ENCODE data around the gene RELN. TPM values are rescaled to one million over a fixed set of nuclear protein-coding genes. Genes with fewer than 3 reads are reported as not detected.

The RELN gene
- total RNA-seq, 1 donor from 2014 or later = not detected

DNA sequence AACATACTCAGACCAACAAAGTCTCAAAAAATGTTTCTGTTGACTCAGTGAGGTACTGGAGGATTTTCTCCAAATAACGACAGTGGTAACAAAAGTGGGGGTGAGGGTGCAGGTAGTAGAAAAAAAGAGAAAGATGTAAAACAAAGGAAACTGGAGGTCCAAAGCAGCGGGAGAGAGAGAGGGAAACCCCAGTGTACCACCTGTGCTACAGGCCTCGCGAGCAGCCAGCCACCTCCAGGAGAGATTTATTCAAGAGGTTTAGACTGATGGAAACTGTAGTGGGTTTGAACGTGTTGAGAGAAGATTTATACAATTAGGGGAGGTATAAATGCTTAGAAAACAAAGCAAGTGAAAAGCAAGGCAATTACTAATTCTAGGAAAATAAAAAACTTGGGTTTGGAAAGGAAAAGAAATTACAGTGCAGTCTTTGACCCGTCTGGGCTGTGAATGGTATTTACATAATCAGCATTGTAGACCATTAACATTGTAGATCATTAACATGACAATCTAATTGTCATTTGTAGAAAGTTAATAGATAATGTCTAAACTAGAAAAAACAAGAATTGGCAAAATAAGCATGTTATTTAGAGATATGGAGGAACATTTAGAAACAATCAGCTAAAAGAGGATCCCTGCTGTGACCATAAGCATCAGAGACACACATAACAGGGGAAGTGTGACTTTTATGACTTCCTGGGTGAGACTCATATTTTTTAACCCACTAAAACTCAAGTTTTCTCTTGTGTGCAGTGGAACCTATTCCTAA lies 180.0 kb downstream of the RELN start:
- FAIRE-seq (no peak), DNase-seq (ENCODE audit: low read depth) (no peak)
- no peaks in the 10 kb centered on the region for H3K27me3 ChIP-seq (ENCODE audit: control insufficient read depth, insufficient read depth, low read length)
- TF ChIP-seq, protein P1, sequence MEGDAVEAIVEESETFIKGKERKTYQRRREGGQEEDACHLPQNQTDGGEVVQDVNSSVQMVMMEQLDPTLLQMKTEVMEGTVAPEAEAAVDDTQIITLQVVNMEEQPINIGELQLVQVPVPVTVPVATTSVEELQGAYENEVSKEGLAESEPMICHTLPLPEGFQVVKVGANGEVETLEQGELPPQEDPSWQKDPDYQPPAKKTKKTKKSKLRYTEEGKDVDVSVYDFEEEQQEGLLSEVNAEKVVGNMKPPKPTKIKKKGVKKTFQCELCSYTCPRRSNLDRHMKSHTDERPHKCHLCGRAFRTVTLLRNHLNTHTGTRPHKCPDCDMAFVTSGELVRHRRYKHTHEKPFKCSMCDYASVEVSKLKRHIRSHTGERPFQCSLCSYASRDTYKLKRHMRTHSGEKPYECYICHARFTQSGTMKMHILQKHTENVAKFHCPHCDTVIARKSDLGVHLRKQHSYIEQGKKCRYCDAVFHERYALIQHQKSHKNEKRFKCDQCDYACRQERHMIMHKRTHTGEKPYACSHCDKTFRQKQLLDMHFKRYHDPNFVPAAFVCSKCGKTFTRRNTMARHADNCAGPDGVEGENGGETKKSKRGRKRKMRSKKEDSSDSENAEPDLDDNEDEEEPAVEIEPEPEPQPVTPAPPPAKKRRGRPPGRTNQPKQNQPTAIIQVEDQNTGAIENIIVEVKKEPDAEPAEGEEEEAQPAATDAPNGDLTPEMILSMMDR (IDR thresholded peaks at IDR 0.05; ENCODE audit: insufficient read depth, low read length, severe bottlenecking) = no peak
- H3K36me3 ChIP-seq (ENCODE audit: control insufficient read depth, insufficient read depth, low read length) = no peaks in the 10 kb centered on the region
- no peak overlapping the region for H3K4me3 ChIP-seq (ENCODE audit: low read depth, low read length)

DNA sequence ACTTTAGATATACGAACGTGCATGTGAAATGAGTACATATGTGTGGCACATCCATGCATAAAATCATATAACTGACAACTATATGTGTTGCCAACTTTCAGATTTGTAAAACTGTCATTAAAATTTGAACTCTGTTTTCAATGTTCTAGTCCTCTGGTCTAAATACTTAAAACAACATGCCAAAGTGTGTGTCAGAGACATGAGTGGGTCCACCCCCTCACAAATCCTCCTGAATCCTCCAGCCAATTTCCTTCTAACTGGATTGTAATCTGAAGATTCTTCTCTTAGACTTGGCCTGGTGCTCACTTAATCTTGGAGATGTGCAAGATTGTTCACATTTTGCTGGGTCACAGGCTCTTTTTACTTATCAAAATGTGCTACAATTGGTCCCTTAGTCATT lies 184.1 kb downstream of the RELN start:
- TF ChIP-seq, protein P1 (IDR thresholded peaks at IDR 0.05; ENCODE audit: insufficient read depth, low read length, severe bottlenecking) = no peak
- no peaks in the 10 kb centered on the region for H3K36me3 ChIP-seq (ENCODE audit: control insufficient read depth, insufficient read depth, low read length)
- no peaks in the 10 kb centered on the region for H3K27me3 ChIP-seq (ENCODE audit: control insufficient read depth, insufficient read depth, low read length)
- FAIRE-seq = no peak
- DNase-seq (ENCODE audit: low read depth) = no peak
- no peak overlapping the region for H3K4me3 ChIP-seq (ENCODE audit: low read depth, low read length)

DNA sequence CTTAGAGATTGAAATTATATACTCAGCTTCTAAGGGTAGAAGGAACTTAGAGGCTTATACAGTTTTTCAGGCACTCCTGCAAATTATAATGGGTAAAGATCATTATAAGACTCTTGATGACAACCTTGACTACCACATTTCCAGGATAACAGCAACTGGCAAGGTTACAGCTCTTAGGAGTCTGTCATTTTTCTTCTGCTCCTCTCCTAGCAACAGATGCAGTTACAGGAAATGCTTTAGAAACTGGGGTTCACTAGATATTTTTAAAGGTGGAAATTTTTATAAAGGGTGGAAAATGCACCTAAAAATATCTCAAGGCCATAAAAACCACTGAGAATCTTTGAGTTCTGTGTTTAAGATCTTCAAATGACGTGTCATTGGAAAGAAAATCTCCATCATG lies 185.8 kb downstream of the RELN start:
- no peak for FAIRE-seq
- Histone ChIP-seq H3K27me3 (ENCODE audit: control insufficient read depth, insufficient read depth, low read length) (no peaks in the 10 kb centered on the region), H3K4me3 (ENCODE audit: low read depth, low read length) (no peak overlapping the region), H3K36me3 (ENCODE audit: control insufficient read depth, insufficient read depth, low read length) (no peaks in the 10 kb centered on the region)
- TF ChIP-seq, protein P1 (IDR thresholded peaks at IDR 0.05; ENCODE audit: insufficient read depth, low read length, severe bottlenecking) = no peak
- DNase-seq (ENCODE audit: low read depth) = no peak

DNA sequence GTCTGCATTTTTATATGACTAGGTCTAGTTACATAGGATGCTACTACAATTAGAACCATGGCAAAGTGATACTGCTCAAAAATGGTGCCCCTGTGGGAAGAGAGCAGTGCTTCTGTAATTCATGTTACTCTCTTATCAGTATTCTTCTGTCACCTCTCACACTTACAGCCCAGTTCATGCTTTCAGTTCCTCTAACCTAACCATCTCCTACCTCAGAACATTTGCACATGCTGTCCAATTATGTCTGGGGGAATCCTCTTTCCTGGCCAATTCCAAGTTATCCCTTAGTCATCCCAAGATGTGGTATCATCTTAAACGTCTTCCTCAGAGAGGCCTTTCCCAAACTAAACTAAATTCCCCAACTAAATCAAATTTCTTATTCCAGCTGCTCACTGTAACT lies 190.2 kb downstream of the RELN start:
- H3K36me3 ChIP-seq (ENCODE audit: control insufficient read depth, insufficient read depth, low read length) = no peaks in the 10 kb centered on the region
- FAIRE-seq (no peak), DNase-seq (ENCODE audit: low read depth) (no peak)
- TF ChIP-seq, protein P1 (IDR thresholded peaks at IDR 0.05; ENCODE audit: insufficient read depth, low read length, severe bottlenecking) = no peak
- H3K27me3 ChIP-seq (ENCODE audit: control insufficient read depth, insufficient read depth, low read length) = no peaks in the 10 kb centered on the region
- H3K4me3 ChIP-seq (ENCODE audit: low read depth, low read length) = no peak overlapping the region

DNA sequence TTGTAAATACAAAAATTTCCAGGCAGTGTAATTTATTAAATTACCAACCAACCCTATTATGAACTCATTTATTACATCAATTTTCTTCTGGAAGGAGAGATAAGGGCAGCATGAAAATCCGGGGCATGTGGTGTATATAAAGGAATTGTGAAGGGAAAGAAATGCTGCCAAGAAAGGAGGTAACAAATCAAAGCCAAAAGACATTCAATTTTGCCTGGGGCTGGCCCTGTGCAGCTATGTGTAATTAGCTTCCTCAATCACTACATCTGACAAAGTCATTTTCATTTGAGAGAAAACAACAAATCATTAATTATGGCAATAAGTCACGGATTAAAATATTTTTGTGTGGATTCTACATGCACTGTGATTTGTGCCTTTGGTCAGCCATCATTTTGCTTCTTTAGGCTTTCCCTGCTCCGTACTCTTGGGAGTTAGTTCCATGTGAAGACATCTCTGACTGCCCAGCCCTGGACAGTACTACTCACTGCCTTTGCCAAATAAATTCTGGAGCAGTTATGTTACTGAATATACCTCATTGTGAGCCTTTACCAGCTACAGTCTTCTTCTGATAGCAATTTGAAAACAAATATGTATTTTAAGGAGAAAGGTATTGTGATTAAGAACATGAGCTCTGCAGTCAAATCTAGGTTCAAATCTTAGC lies 191.7 kb downstream of the RELN start:
- Histone ChIP-seq H3K36me3 (ENCODE audit: control insufficient read depth, insufficient read depth, low read length) (no peaks in the 10 kb centered on the region), H3K27me3 (ENCODE audit: control insufficient read depth, insufficient read depth, low read length) (no peaks in the 10 kb centered on the region), H3K4me3 (ENCODE audit: low read depth, low read length) (no peak overlapping the region)
- TF ChIP-seq, protein P1 (IDR thresholded peaks at IDR 0.05; ENCODE audit: insufficient read depth, low read length, severe bottlenecking) = no peak
- no peak for FAIRE-seq
- DNase-seq (ENCODE audit: low read depth) = no peak
